AG09309 (cell line): ENCODE results near the gene ENTPD6.

Experiments used
- DNase-seq: peaks from one replicate; pipeline ENCODE4 v3.0.0-alpha.2; 2010; ENCODE audit warnings: low read depth
- H3K4me3 ChIP-seq: 2 replicates; pipeline ENCODE4 v1.5.1; 2011; ENCODE audit warnings: mild to moderate bottlenecking, low read depth, low read length, moderate library complexity; ENCODE audit not compliant: control insufficient read depth
- TF ChIP-seq, protein P1 (sequence below): IDR thresholded peaks from 2 replicates; pipeline ENCODE4 v1.5.1; 2011; ENCODE audit warnings: mild to moderate bottlenecking, low read depth, low read length, inconsistent platforms; ENCODE audit not compliant: insufficient read depth, control insufficient read depth; ENCODE audit errors: missing control alignments

ENTPD6 gene

DNA sequence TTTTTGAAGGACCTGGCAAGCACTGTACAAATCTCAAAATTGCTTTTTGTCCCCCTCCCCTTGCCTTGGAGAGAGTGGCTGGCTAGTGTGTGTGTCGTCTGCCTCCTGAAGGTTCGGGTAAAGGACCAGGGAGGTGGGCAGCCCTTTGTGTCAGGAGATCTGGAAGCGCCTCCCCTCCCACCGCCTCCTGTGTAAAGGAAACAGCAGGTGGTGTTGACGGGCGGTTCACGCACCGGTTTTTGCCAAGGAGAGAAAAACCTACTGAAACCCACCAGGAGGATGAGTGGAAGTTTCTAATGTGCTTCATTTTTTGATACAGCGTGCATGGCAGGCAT, 1.2 kb downstream of the ENTPD6 start:
- no peak for DNase-seq
- peak overlapping the region; percentile 97 for H3K4me3 ChIP-seq
- TF ChIP-seq, protein P1, sequence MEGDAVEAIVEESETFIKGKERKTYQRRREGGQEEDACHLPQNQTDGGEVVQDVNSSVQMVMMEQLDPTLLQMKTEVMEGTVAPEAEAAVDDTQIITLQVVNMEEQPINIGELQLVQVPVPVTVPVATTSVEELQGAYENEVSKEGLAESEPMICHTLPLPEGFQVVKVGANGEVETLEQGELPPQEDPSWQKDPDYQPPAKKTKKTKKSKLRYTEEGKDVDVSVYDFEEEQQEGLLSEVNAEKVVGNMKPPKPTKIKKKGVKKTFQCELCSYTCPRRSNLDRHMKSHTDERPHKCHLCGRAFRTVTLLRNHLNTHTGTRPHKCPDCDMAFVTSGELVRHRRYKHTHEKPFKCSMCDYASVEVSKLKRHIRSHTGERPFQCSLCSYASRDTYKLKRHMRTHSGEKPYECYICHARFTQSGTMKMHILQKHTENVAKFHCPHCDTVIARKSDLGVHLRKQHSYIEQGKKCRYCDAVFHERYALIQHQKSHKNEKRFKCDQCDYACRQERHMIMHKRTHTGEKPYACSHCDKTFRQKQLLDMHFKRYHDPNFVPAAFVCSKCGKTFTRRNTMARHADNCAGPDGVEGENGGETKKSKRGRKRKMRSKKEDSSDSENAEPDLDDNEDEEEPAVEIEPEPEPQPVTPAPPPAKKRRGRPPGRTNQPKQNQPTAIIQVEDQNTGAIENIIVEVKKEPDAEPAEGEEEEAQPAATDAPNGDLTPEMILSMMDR: no peak

GRCh38 chr20:25197183-25197869, 1.8 kb downstream of the ENTPD6 start:
- no peak overlapping the region for H3K4me3 ChIP-seq
- no peak for DNase-seq
- TF ChIP-seq, protein P1: no peak

DNA sequence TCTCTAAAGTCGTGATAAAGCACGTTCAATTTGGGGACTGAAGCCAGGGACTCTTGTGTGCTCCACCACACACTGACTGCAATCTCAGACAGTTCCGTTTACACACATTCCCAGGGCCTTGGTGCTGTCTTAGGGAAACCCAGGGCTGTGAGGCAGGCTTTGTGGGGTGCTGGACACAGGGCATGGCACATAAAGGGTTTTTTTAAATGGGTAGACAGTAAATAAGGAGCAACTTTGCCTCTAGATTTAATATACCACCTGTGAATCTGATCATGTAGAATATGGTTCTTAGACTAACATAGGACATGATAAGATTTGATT, 2.3 kb downstream of the ENTPD6 start:
- TF ChIP-seq, protein P1: no peak
- no peak overlapping the region for H3K4me3 ChIP-seq
- no peak for DNase-seq

DNA sequence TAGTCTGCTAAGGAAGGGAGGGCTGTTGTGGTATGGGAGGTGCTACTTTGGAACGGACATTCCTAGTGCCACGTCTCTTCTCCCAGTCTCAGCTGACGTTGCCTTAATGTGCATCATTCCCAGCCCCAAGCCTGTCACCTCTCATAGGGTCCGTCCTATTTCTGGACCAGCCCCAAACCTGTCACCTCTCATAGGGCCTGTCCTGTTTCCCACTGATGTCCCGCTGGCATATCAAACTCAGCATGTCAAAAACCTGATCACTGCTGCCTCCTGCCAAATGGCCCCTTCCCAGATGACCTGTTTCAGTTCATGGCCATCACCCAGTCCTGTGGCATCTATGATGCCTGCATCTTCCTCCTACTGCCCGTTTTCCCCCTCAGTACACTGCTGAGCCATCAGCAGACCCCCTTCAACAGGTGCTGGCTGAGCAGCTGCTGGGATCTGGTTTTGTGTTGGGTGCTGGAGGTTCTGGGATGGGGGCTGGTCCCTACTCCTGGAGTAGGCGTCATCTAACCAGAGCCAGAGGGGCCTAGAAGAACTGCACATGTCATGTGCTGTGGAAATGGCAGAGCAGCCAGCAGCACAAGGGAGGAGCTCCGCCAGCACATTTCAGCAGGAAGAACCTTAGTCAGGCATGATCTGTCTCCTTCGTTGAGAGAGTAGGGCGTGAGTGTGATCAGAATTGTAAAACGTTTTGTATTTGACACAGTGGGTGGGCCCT, 3.3 kb downstream of the ENTPD6 start:
- DNase-seq: no peak
- TF ChIP-seq, protein P1: no peak
- no peak overlapping the region for H3K4me3 ChIP-seq

DNA sequence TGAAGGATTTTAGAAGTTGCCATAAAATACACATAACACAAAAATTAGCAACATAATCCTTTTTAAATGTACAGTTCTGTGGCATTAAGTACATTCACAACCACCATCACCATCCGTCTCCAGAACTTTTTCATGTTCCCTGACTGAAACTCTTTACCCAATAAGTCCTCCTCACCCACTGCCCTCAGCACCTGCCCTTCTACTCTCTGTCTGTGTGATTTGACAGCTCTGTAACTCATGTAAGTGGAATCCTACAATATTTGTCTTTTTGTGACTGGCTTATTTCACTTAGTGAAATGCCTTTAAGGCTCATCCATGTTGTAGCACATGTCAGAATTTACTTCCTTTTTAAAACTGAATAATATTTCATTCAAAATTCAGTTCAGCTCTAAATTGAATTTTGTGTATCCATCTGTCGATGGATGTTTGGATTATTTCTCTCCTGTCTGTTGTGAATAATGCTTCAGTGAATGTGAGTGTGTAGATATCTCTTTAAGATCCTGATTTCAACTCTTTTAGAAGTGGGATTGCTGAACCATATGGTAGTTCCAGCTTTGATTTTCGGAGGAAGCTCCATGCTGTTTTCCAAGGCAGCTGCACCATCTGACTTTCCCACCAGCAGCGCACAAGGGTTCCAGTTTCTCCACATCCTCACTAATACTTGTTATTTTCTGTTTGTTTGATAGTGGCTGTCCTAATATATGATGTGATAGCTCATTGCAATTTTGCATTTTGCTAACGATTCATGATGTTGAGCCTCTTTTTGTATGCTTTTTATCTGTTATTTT, 4.2 kb downstream of the ENTPD6 start:
- TF ChIP-seq, protein P1: no peak
- no peak for DNase-seq

GRCh38 chr20:25203089-25203488, 7.6 kb downstream of the ENTPD6 start:
- DNase-seq: no peak
- no peak overlapping the region for H3K4me3 ChIP-seq
- TF ChIP-seq, protein P1: no peak

More for the DNA sequence above, 4.2 kb downstream of the ENTPD6 start:
- no peak overlapping the region for H3K4me3 ChIP-seq
